Vagina (tissue), 2 donors: ENCODE data around the gene C9orf153. TPM values are rescaled to one million over a fixed set of nuclear protein-coding genes. Genes with fewer than 3 reads are reported as not detected.
"Not testable (repeated sequence)": the region's sequence is repeated elsewhere in the genome, so short reads cannot be mapped to it uniquely, and the experiment has no call there.

Experiments used
- DNase-seq, 2 donors: peaks; one replicate each; pipeline ENCODE4 v3.0.0-alpha.2; 2017; ENCODE audit errors: extremely low spot score in 2 of 2
- H3K27ac ChIP-seq: fragments of 200-600 bp; sonication (generic); one replicate; pipeline ENCODE4 v1.5.1; 2019
- H3K27me3 ChIP-seq: fragments of 200-600 bp; sonication (generic); one replicate; pipeline ENCODE4 v1.5.1; 2019
- H3K36me3 ChIP-seq, 2 donors: fragments of 200-600 bp; sonication (generic); one replicate each; pipeline ENCODE4 v1.5.1; 2017 to 2019
- H3K4me1 ChIP-seq: fragments of 200-600 bp; sonication (generic); one replicate; pipeline ENCODE4 v1.5.1; 2019
- H3K4me3 ChIP-seq, 2 donors: fragments of 200-600 bp; sonication (generic); 1 replicate in 1 of 2; 2 replicates in 1 of 2; pipeline ENCODE4 v1.5.1; 2016 to 2019
- H3K9me3 ChIP-seq: fragments of 200-600 bp; sonication (generic); one replicate; pipeline ENCODE4 v1.5.1; 2019
- POLR2A ChIP-seq, 2 donors: fragments of 450-650 bp; IDR thresholded peaks; one replicate each; pipeline ENCODE4 v1.6.1; 2017; ENCODE audit warnings: antibody characterized with exemption in 2 of 2, mild to moderate bottlenecking in 2 of 2, moderate library complexity in 2 of 2
- POLR2AphosphoS5 ChIP-seq, 2 donors: sonication (generic); formaldehyde crosslinking; IDR thresholded peaks; one replicate each; pipeline ENCODE4 v1.9.0; 2017; ENCODE audit warnings: antibody characterized with exemption in 2 of 2, mild to moderate bottlenecking in 2 of 2, low read depth in 1 of 2; ENCODE audit not compliant: insufficient read depth in 1 of 2
- intact Hi-C: fragments of 100-400 bp; cut with DNase I; formaldehyde crosslinking; loops from one replicate; pipeline ENCODE4 v1.15.1; 2023
- total RNA-seq: library from RNA; depleted of rRNA; stranded (reverse); fragments of >200 nt; gene quantifications from one replicate; pipeline ENCODE4 v1.2.3, GENCODE V29; 2016
- TF ChIP-seq, protein P1 (sequence below), 3 experiments: fragments of 450-650 bp in 2 of 3; fragments of 200-600 bp in 1 of 3; sonication (generic) in 1 of 3; IDR thresholded peaks; one replicate each; pipeline ENCODE4 v1.5.1; 2017 to 2019; ENCODE audit warnings: antibody characterized with exemption in 3 of 3, mild to moderate bottlenecking in 2 of 3, moderate library complexity in 2 of 3

The C9orf153 gene
- total RNA-seq, 1 donor from 2014 or later, result not detected

DNA sequence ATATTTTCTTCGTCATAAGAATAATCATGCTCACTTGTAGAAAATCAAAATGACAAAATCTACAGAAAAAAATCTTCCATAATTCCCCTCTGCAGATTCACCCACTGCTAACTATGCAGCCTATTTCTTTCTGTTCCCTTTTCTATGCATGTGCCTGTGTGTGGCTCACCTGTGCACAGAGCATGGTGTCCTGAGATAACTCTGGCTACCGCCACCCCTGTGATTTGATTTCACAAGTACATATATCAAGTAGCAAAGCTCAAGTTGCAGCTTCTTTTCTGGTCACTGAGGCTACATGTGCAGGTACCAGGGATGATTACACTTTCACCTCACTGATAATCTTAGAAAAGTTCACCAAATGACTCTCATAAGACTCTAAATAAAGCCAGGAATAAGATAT, 41.2 kb upstream of the C9orf153 start:
- H3K27me3 ChIP-seq, result no peaks in the 10 kb centered on the region
- H3K4me3 ChIP-seq, result no peak overlapping the region
- TF ChIP-seq POLR2A (IDR thresholded peaks at IDR 0.05) (no peak), POLR2AphosphoS5 (IDR thresholded peaks at IDR 0.05; ENCODE audit: insufficient read depth in 1 of 2, low read depth in 1 of 2) (no peak)
- TF ChIP-seq, protein P1, sequence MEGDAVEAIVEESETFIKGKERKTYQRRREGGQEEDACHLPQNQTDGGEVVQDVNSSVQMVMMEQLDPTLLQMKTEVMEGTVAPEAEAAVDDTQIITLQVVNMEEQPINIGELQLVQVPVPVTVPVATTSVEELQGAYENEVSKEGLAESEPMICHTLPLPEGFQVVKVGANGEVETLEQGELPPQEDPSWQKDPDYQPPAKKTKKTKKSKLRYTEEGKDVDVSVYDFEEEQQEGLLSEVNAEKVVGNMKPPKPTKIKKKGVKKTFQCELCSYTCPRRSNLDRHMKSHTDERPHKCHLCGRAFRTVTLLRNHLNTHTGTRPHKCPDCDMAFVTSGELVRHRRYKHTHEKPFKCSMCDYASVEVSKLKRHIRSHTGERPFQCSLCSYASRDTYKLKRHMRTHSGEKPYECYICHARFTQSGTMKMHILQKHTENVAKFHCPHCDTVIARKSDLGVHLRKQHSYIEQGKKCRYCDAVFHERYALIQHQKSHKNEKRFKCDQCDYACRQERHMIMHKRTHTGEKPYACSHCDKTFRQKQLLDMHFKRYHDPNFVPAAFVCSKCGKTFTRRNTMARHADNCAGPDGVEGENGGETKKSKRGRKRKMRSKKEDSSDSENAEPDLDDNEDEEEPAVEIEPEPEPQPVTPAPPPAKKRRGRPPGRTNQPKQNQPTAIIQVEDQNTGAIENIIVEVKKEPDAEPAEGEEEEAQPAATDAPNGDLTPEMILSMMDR (IDR thresholded peaks at IDR 0.05), result no peak
- no peaks in the 10 kb centered on the region for H3K4me1 ChIP-seq
- intact Hi-C loops, result no loop called here
- H3K36me3 ChIP-seq, result peaks cover 0 to 88% of the 10 kb centered on the region in 2 donors
- DNase-seq, result no peak
- H3K9me3 ChIP-seq, result no peaks in the 10 kb centered on the region
- no peak overlapping the region for H3K27ac ChIP-seq

DNA sequence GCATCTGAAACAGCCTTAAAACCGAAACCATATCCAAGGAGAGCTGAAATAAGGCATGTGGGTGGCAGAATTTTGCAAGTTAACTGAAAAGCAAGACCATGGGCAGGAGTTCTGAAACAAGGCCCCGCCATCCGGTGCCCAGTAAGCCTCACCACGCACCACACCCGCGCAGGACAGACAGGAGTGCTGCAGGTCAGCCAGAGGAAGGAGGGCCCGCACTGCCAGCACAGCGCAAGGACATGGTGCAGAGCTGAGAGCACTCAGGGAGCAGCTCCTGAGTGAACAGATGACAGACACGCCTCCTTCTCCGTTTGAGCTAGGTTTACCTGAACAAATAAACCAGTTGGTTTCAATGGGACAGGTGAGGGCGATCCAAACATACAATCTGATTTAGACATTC, 39.4 kb upstream of the C9orf153 start:
- Histone ChIP-seq H3K36me3 (peaks cover 0 to 72% of the 10 kb centered on the region in 2 donors), H3K4me1 (no peaks in the 10 kb centered on the region), H3K27me3 (no peaks in the 10 kb centered on the region), H3K27ac (no peak overlapping the region), H3K9me3 (no peaks in the 10 kb centered on the region), H3K4me3 (no peak overlapping the region)
- TF ChIP-seq POLR2A (IDR thresholded peaks at IDR 0.05) (no peak), POLR2AphosphoS5 (IDR thresholded peaks at IDR 0.05; ENCODE audit: insufficient read depth in 1 of 2, low read depth in 1 of 2) (no peak)
- TF ChIP-seq, protein P1 (IDR thresholded peaks at IDR 0.05), result no peak
- no peak for DNase-seq
- intact Hi-C loops, result no loop called here

GRCh38 chr9:86290341-86290740, 30.9 kb upstream of the C9orf153 start:
- H3K36me3 ChIP-seq, DNase-seq, H3K27me3 ChIP-seq, H3K4me3 ChIP-seq, H3K4me1 ChIP-seq, intact Hi-C loops, H3K9me3 ChIP-seq, H3K27ac ChIP-seq: not testable (repeated sequence)

- Histone ChIP-seq H3K9me3 (no peaks in the 10 kb centered on the region), H3K4me1 (no peaks in the 10 kb centered on the region), H3K36me3 (no peaks in the 10 kb centered on the region), H3K4me3 (no peak overlapping the region), H3K27ac (no peak overlapping the region), H3K27me3 (no peaks in the 10 kb centered on the region)
- intact Hi-C loops, result no loop called here
- no peak for DNase-seq
- TF ChIP-seq POLR2A (IDR thresholded peaks at IDR 0.05) (no peak), POLR2AphosphoS5 (IDR thresholded peaks at IDR 0.05; ENCODE audit: insufficient read depth in 1 of 2, low read depth in 1 of 2) (no peak)
- TF ChIP-seq, protein P1 (IDR thresholded peaks at IDR 0.05), result no peak
These were observed 29.2 kb upstream of the C9orf153 start for GRCh38 chr9:86288499-86289198.

DNA sequence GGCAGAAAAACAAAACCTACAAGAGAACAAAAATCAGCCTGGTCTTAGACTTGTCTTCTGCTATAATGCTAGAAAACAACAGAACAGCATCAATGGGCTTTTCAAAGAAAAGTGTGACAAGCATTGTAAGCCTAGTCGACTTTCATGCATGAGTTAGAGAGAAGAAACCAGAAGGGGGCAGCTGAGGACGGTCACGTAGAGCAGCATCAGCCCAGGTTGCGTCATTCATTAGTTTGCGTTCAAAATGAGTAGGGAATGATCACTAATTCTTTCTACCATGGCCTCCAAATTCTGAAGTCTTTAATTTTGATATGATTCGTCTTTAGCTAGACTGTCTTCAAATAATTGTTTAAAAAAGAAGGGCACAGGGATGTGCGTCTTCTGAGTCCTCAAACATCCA, 27.6 kb upstream of the C9orf153 start:
- intact Hi-C loops, result no loop called here
- H3K4me3 ChIP-seq, result no peak overlapping the region
- TF ChIP-seq, protein P1 (IDR thresholded peaks at IDR 0.05), result no peak
- TF ChIP-seq POLR2A (IDR thresholded peaks at IDR 0.05) (no peak), POLR2AphosphoS5 (IDR thresholded peaks at IDR 0.05; ENCODE audit: insufficient read depth in 1 of 2, low read depth in 1 of 2) (no peak)
- DNase-seq, result no peak
- H3K27ac ChIP-seq, result no peak overlapping the region
- no peaks in the 10 kb centered on the region for H3K9me3 ChIP-seq
- H3K27me3 ChIP-seq, result no peaks in the 10 kb centered on the region
- peaks cover 6% of the 10 kb centered on the region for H3K4me1 ChIP-seq
- no peaks in the 10 kb centered on the region for H3K36me3 ChIP-seq
